Psoas muscle (tissue), 8 donors: Measurements from ENCODE around the gene CIDEC. TPM values are rescaled to one million over a fixed set of nuclear protein-coding genes. Genes with fewer than 3 reads are reported as not detected.
A peak's percentile ranks its signal among the peaks of the same experiment; 100 is the strongest.

Experiments
- ATAC-seq, 4 donors: fragments of 200-7000 bp; cut with Tn5 transposase; one replicate each; pipeline ENCODE4 v1.9.1; 2020; ENCODE audit warnings: moderate library complexity in 3 of 4, mild to moderate bottlenecking in 2 of 4
- DNase-seq, 2 donors: peaks; one replicate each; pipeline ENCODE4 v3.0.0-alpha.2; 2020
- H3K27ac ChIP-seq: fragments of 200-600 bp; one replicate; pipeline ENCODE4 v1.8.0; 2022
- H3K27me3 ChIP-seq, 3 donors: fragments of 200-600 bp in 1 of 3; one replicate each; pipeline versions ENCODE4 v1.6.1 to v1.8.0; 2013 to 2022; ENCODE audit warnings: low read length in 2 of 3, mild to moderate bottlenecking in 2 of 3, moderate library complexity in 1 of 3; ENCODE audit not compliant: insufficient read depth in 3 of 3
- H3K36me3 ChIP-seq, 2 donors: fragments of 200-600 bp in 1 of 2; one replicate each; pipeline versions ENCODE4 v1.6.1 to v1.8.0; 2013 to 2022; ENCODE audit warnings: low read depth in 1 of 2, mild to moderate bottlenecking in 1 of 2, moderate library complexity in 1 of 2; ENCODE audit not compliant: insufficient read depth in 1 of 2
- H3K4me1 ChIP-seq: fragments of 200-600 bp; one replicate; pipeline ENCODE4 v1.8.0; 2022
- H3K4me3 ChIP-seq: fragments of 200-600 bp; one replicate; pipeline ENCODE4 v1.8.0; 2022; ENCODE audit warnings: mild to moderate bottlenecking
- H3K9me3 ChIP-seq: fragments of 200-600 bp; one replicate; pipeline ENCODE4 v1.8.0; 2022
- WGBS, 3 donors: extraction: QIAGEN DNeasy Blood & Tissue Kit; methylation state at CpG; one replicate each; pipeline versions ENCODE4 v1.1.6 to v1.1.7; 2013; 5-methylcytosine and 5-hydroxymethylcytosine counted together
- intact Hi-C, 2 donors: fragments of 100-400 bp; cut with DNase I; formaldehyde crosslinking; loops; one replicate each; pipeline versions ENCODE4 v1.11.0 to v1.14.2; 2022
- long read RNA-seq, 2 donors: library from polyadenylated mRNA; unstranded; transcript quantifications; one replicate each; pipeline ENCODE4 v2.0.0, GENCODE V29; 2021
- polyA plus RNA-seq, 3 donors: library from polyadenylated mRNA; stranded (reverse); fragments of 200-250 nt; gene quantifications; one replicate each; pipeline ENCODE4 v1.2.3, GENCODE V29; 2013
- total RNA-seq, 4 donors: library from RNA; stranded (reverse); fragmentation: NEBNext Ultra II Directional in 2 of 4; extraction: Animal tissue kit (Norgen Biotek cat#: 25700) in 2 of 4; gene quantifications; one replicate each; pipeline versions ENCODE4 v1.2.1 to v1.2.4, GENCODE V29; 2021 to 2023
- TF ChIP-seq, protein P1 (sequence below): fragments of 200-600 bp; IDR thresholded peaks from one replicate; pipeline ENCODE4 v1.8.0; 2022; ENCODE audit warnings: antibody characterized with exemption
- donor health status: healthy with polysubstance abuse.
- donor health status: DM: no; HTN: no; CAD: no; lungs with moderate emphysema.
- donor health status: Bipolar disorder and iron deficiency.
- donor health status: healthy.
- donor health status: DM: yes; HTN: yes; CAD: no.
- donor health status: DM: no; HTN: no; CAD: no.
- donor health status: DM: no; HTN: no; CAD: no.
- donor health status: DM: yes; HTN: yes; CAD: no.

Gene CIDEC, protein sequence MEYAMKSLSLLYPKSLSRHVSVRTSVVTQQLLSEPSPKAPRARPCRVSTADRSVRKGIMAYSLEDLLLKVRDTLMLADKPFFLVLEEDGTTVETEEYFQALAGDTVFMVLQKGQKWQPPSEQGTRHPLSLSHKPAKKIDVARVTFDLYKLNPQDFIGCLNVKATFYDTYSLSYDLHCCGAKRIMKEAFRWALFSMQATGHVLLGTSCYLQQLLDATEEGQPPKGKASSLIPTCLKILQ
- total RNA-seq, result 1 to 10 TPM in 2 of 4 donors, under 1 TPM in 2; 0.75 to 3.3 (median 1.3) TPM
- polyA plus RNA-seq, result 10 to 100 TPM in 1 of 3 donors, 1 to 10 TPM in 2; 3.5 to 15.0 (median 4.4) TPM
- long read RNA-seq, donor 1, result 0 reads
- long read RNA-seq, donor 2, partial matches to known transcripts, result 0 of 1 reads
- long read RNA-seq, donor 2, other reads (novel, unspliced or antisense), result 1 of 1 reads

DNA sequence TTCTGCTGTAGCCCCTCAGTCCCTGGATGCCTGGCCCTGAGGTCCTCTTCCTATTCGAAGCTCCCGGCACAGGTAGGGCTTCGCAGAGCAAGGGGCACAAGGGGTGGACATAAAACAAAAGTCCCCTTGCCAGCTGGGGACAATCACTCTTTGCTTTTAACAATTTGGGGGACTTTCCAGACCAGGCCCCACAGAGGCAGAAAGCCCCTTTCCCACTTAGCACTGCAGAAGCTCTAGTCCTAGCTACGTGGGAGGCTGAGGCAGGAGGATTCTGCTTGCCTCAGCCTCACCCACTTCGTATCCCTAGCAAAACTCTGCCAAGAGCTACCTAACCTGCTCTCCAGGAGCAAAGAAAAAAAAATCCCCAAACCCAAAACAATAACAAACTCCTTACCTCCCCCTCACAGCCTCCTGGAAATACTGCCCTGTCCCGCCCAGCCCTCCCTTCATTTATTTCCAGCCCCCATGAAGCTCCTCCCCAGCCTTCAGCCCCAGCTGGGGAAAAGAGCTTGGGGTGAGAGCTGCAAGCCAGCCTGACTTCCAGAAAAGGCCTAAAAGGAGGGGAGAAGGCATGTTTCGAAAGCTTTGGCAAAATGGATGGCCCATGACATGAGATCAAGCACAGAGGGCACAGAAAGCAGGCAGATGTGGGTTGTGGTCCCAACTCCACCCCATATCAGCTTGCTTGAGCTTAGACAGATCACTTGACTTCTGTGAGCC is at the start of gene CIDEC:
Gene CIDEC, minus strand, starts transcription at position 424 of the 720 bp plus-strand sequence. CDS start 1,767 bp downstream, outside the sequence.
- 83 to 87% (median 83%) methylated on average over 7 of the region's 7 CpGs for WGBS, 3 donors
- H3K27me3 ChIP-seq, result no peaks in the 10 kb centered on the region
- no peak within 1 kb of the TSS for H3K27ac ChIP-seq
- no peak for ATAC-seq
- H3K4me3 ChIP-seq, result no peak within 1 kb of the TSS
- no peaks in the 10 kb centered on the region for H3K9me3 ChIP-seq
- H3K4me1 ChIP-seq, result no peaks in the 10 kb centered on the region
- no peak for DNase-seq
- intact Hi-C loops, result no loop called here
- TF ChIP-seq, protein P1, sequence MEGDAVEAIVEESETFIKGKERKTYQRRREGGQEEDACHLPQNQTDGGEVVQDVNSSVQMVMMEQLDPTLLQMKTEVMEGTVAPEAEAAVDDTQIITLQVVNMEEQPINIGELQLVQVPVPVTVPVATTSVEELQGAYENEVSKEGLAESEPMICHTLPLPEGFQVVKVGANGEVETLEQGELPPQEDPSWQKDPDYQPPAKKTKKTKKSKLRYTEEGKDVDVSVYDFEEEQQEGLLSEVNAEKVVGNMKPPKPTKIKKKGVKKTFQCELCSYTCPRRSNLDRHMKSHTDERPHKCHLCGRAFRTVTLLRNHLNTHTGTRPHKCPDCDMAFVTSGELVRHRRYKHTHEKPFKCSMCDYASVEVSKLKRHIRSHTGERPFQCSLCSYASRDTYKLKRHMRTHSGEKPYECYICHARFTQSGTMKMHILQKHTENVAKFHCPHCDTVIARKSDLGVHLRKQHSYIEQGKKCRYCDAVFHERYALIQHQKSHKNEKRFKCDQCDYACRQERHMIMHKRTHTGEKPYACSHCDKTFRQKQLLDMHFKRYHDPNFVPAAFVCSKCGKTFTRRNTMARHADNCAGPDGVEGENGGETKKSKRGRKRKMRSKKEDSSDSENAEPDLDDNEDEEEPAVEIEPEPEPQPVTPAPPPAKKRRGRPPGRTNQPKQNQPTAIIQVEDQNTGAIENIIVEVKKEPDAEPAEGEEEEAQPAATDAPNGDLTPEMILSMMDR, result no peak
- no peaks in the 10 kb centered on the region for H3K36me3 ChIP-seq

DNA sequence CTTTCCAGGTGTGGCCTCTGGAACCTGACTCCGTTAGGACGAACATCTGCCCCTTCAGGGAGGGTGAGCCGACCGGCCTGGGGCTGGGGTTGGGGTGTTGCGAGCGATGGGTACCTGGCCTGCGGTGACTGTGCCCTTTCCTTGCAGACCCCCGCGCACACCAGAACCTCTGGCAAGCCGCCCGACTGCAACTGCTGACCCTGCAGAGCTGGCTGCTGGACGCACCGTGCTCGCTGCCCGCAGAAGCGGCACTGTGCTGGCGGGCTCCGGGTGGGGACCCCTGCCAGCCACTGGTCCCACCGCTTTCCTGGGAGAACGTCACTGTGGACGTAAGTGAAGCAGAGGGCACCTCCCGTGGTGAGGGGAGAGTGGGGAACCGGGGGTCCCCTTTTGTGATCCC is 48.1 kb upstream of the CIDEC start:
- H3K4me1 ChIP-seq, result no peaks in the 10 kb centered on the region
- intact Hi-C loops, result no loop called here
- TF ChIP-seq, protein P1, result no peak
- H3K4me3 ChIP-seq, result no peak overlapping the region
- H3K36me3 ChIP-seq, result peaks cover 0 to 33% of the 10 kb centered on the region in 2 donors
- 94 to 95% (median 94%) methylated on average over 21 to 23 of the region's 23 CpGs for whole genome bisulfite sequencing, 3 donors
- ATAC-seq (no peak), DNase-seq (no peak)
- no peaks in the 10 kb centered on the region for H3K9me3 ChIP-seq
- no peaks in the 10 kb centered on the region for H3K27me3 ChIP-seq
- H3K27ac ChIP-seq, result no peak overlapping the region

DNA sequence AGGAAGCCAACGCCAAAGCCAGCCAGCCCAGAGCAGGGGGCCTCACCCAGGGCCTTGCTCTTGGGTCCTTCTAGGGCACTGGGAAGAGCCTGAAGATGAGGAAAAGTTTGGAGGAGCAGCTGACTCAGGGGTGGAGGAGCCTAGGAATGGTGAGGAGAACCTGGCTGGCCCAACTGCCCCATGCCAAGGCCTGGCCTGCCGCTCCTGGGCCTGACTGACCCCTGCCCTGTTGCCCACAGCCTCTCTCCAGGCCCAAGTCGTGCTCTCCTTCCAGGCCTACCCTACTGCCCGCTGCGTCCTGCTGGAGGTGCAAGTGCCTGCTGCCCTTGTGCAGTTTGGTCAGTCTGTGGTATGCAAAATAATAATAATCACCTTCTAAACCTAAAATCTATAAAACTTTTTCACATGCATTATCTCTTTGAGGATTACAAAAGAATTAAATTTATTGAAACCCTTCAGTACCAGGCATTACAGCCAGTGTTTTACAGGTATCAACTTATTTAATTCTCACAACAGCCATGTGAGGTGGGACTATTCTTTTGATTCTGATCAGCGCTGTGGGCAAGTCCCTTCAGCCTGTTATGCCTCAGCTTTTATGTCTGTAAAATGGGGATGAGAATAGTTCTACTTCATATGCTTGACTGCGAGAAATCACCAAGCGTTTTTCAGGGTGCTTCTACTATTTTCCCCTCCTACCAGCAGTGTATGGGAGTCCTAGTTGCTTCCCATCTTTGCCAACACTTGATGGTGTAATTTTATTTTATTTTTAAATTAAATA is 38.4 kb upstream of the CIDEC start:
- H3K9me3 ChIP-seq, result no peaks in the 10 kb centered on the region
- peaks cover 12% of the 10 kb centered on the region for H3K4me1 ChIP-seq
- TF ChIP-seq, protein P1, result no peak
- H3K36me3 ChIP-seq, result peaks cover 0 to 11% of the 10 kb centered on the region in 2 donors
- 92 to 97% (median 94%) methylated on average over 8 of the region's 8 CpGs for WGBS, 3 donors
- ATAC-seq, result no peak
- intact Hi-C loops, result loop anchor here in 1 of 2 donors (10.0 kb wide), 1 partner anchor 54 kb away; no protein-coding TSS in a partner anchor
- DNase-seq, result no peak
- H3K27ac ChIP-seq, result peak overlapping the region; percentile 5
- peak overlapping the region; percentile 80 for H3K4me3 ChIP-seq
- H3K27me3 ChIP-seq, result no peaks in the 10 kb centered on the region

DNA sequence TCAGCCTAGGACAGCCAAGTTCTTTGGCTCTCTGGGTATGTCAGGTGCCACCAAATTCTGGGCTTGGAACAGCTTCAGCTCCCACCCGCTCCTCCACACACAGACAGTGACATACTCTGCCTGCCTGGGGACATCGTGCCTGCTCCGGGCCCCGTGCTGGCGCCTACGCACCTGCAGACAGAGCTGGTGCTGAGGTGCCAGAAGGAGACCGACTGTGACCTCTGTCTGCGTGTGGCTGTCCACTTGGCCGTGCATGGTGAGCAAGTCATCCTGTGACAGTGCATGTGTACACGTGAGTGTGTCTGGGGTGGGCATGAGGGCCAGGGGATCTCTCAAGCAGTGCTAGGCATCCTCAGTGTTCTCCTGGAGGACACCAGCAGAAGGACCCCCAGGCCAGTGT is 37.8 kb upstream of the CIDEC start:
- ATAC-seq (peak in 2 of 4 donors; percentile 5 to 17), DNase-seq (peak in 1 of 2 donors; percentile 62)
- intact Hi-C loops, result loop anchor here in 1 of 2 donors (10.0 kb wide), 1 partner anchor 53 kb away; no protein-coding TSS in a partner anchor
- Histone ChIP-seq H3K4me1 (peaks cover 12% of the 10 kb centered on the region), H3K27me3 (no peaks in the 10 kb centered on the region), H3K27ac (peak overlapping the region; percentile 81), H3K9me3 (no peaks in the 10 kb centered on the region), H3K4me3 (peak overlapping the region; percentile 80), H3K36me3 (peaks cover 0 to 11% of the 10 kb centered on the region in 2 donors)
- 53 to 70% (median 58%) methylated on average over 10 of the region's 10 CpGs for WGBS, 3 donors
- TF ChIP-seq, protein P1, result no peak
